H1 (cell line): ENCODE results near the gene BANF1. TPM values are rescaled to one million over a fixed set of nuclear protein-coding genes. Genes with fewer than 3 reads are reported as not detected.

Experiments used
- BCL11A ChIP-seq, 2 experiments: IDR thresholded peaks; one replicate each; pipeline ENCODE4 v1.6.1; 2011; ENCODE audit warnings: low read depth in 2 of 2, low read length in 2 of 2, mild to moderate bottlenecking in 2 of 2
- CTBP2 ChIP-seq: IDR thresholded peaks from 2 replicates; pipeline ENCODE4 v1.7.0; 2011; ENCODE audit warnings: borderline replicate concordance, mild to moderate bottlenecking, moderate library complexity, mixed read lengths, low read length; ENCODE audit not compliant: insufficient read depth, insufficient read length
- HDAC2 ChIP-seq, 2 experiments: fragments of 300-600 bp in 1 of 2; sonication (generic) in 1 of 2; IDR thresholded peaks; 2 replicates each; pipeline ENCODE4 v1.6.1; 2011 to 2012; ENCODE audit warnings: low read depth in 2 of 2, low read length in 2 of 2, mild to moderate bottlenecking in 2 of 2, moderate library complexity in 2 of 2, borderline replicate concordance in 1 of 2, inconsistent platforms in 1 of 2
- HDAC6 ChIP-seq: IDR thresholded peaks from one replicate; pipeline ENCODE4 v1.7.1; 2012; ENCODE audit warnings: low read depth, mild to moderate bottlenecking, inconsistent platforms, low read length, moderate library complexity
- SRF ChIP-seq: IDR thresholded peaks from 2 replicates; pipeline ENCODE4 v1.6.1; 2011; ENCODE audit warnings: mild to moderate bottlenecking, low read depth, low read length, moderate library complexity
- ZNF274 ChIP-seq: IDR thresholded peaks from 2 replicates; pipeline ENCODE4 v1.7.0; 2012; ENCODE audit warnings: low read length, borderline replicate concordance; ENCODE audit errors: extremely low read depth
- polyA plus RNA-seq, 7 experiments: library from polyadenylated mRNA; depleted of rRNA in 3 of 7; stranded (reverse) in 5 of 7; unstranded in 2 of 7; fragments of >200 nt in 5 of 7; fragments of 200-250 nt in 2 of 7; gene quantifications; 1 replicate in 5 of 7; 2 replicates in 1 of 7; 4 replicates in 1 of 7; pipeline versions ENCODE4 v1.2.1 to v1.2.3, GENCODE V29; 2011 to 2013; ENCODE audit warnings: missing spikeins in 2 of 7, mixed read lengths in 2 of 7
- total RNA-seq: library from RNA; stranded (reverse); fragmentation: NEBNext Ultra II Directional; extraction: Animal tissue kit (Norgen Biotek cat#: 25700); gene quantifications from 2 replicates; pipeline ENCODE4 v1.2.1, GENCODE V29; 2021
- TF ChIP-seq, protein P1 (sequence below), 3 experiments: IDR thresholded peaks; 1 replicate in 2 of 3; 2 replicates in 1 of 3; pipeline versions ENCODE4 v1.5.1 to v1.6.1; 2011; ENCODE audit warnings: low read length in 3 of 3, mild to moderate bottlenecking in 3 of 3, inconsistent platforms in 2 of 3, low read depth in 1 of 3, moderate library complexity in 1 of 3; ENCODE audit not compliant: insufficient read depth in 1 of 3; ENCODE audit errors: control extremely low read depth in 1 of 3

The BANF1 gene
- total and polyA plus RNA-seq, 2 of the 8 experiments (the other 6 are each of a cell fraction or from before 2014, with no cell fraction given): 330 to 467 TPM

- TF ChIP-seq, protein P1, sequence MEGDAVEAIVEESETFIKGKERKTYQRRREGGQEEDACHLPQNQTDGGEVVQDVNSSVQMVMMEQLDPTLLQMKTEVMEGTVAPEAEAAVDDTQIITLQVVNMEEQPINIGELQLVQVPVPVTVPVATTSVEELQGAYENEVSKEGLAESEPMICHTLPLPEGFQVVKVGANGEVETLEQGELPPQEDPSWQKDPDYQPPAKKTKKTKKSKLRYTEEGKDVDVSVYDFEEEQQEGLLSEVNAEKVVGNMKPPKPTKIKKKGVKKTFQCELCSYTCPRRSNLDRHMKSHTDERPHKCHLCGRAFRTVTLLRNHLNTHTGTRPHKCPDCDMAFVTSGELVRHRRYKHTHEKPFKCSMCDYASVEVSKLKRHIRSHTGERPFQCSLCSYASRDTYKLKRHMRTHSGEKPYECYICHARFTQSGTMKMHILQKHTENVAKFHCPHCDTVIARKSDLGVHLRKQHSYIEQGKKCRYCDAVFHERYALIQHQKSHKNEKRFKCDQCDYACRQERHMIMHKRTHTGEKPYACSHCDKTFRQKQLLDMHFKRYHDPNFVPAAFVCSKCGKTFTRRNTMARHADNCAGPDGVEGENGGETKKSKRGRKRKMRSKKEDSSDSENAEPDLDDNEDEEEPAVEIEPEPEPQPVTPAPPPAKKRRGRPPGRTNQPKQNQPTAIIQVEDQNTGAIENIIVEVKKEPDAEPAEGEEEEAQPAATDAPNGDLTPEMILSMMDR (IDR thresholded peaks at IDR 0.05; ENCODE audit: control extremely low read depth in 1 of 3, insufficient read depth in 1 of 3, low read depth in 1 of 3, low read length in 3 of 3): no peak
- no peak for TF ChIP-seq CTBP2
- no peak for TF ChIP-seq HDAC6
- TF ChIP-seq BCL11A (IDR thresholded peaks at IDR 0.05; ENCODE audit: low read depth in 2 of 2, low read length in 2 of 2): no peak
- no peak for TF ChIP-seq SRF
- no peak for TF ChIP-seq HDAC2 (IDR thresholded peaks at IDR 0.05; ENCODE audit: borderline replicate concordance in 1 of 2, low read depth in 2 of 2, low read length in 2 of 2)
- TF ChIP-seq ZNF274: no peak
Measured at GRCh38 chr11:66020618-66021357, 18.5 kb downstream of the BANF1 start (continued).
